COR-L47 (cell line): ENCODE measurements around the gene LEF1.
"Not testable (repeated sequence)": the region's sequence is repeated elsewhere in the genome, so short reads cannot be mapped to it uniquely, and the experiment has no call there.

Experiments
- DNase-seq: peaks from one replicate; lab custom pipeline; 2025; lab: John Stamatoyannopoulos, UW

Gene LEF1

DNA sequence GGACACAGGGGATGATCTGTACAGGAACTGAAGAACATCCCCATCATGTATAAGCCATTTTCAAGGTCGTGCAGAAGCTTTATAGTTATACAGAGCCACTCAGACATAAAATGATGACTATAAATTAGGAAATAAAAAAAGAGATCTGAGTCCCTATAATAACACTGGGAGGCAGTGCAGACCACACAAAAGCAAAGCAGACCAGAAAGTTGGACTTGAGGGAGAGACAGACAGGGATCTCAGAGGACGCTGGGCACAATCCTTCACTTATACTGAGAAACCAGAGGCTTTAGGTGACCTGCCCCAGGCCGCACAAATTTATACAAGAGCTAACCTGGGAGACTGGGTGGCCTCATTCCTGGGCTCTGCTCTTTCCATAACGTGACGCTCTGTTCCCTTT is 108.6 kb downstream of the LEF1 start:
- peak; percentile 16 for DNase-seq

DNA sequence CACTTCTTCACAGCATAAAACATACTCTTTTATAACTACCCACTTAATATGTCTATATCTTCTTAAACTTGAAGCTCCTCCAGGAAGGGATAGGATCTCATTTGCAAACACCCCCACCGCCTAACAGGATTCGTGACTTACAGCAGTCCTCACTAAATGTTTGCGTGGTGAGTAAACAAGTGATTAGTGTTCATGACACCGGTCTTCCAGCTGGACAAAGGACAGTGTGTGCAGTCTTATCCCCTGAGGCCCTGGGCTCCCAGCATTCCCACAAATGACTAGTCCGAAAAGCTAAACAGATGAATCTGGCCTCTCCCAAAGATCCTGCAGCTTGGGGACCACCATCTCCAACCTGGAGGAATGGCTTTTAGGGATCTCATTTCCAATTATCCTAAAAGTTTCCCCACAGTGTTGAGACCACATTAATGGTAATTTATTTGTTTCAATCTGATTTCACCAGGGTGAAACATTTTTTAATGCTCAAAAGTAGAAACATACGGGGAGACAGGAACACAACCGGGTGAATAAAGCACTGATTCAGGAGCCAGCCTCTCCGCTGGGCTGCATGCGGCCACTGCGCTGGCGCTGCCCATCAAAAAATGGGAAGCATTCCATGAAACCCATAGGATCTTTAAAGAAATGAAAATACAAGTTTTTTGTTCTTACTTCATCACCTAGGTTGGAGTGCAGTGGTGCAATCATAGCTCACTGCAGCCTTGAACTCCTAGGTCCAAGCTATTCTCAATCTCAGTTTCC is 109.9 kb downstream of the LEF1 start:
- peak; percentile 22 for DNase-seq

DNA sequence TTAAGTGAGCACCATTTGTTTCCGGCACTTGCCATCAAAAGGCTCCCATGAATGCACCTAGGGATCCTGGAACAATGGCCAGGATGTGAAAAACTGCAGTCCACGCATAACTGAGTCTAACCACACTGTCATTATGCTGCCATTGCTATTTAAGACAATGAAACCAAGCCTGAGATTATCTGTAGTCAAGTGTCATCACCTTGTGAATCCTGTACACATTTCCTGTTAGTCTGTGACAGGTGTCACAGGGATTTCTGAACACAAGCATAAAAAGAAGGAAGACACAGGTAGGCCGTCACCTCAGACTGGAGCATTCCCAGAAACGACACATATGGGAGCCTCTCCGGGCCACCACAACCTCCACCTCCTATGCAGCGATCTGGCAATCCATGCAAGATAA is 112.3 kb downstream of the LEF1 start:
- no peak for DNase-seq

DNA sequence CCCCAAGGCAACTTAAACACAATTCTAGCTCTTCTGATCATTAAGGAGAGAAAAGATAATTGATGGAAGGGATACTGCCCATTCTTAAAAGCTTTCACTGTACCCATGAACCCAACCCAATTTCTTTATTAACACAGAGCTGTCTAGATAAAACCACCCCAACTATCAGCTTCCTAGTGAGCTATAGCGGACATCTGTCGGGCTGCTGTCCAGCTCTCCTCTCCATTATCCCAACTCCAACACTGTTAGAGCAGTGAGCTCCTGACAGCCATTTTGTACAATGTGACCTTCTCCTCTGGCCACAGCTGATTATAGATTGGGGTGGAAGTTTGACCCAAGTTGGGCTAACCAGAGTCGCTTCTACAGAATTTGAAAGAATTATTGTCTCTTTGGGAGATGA is 112.9 kb downstream of the LEF1 start:
- no peak for DNase-seq

DNA sequence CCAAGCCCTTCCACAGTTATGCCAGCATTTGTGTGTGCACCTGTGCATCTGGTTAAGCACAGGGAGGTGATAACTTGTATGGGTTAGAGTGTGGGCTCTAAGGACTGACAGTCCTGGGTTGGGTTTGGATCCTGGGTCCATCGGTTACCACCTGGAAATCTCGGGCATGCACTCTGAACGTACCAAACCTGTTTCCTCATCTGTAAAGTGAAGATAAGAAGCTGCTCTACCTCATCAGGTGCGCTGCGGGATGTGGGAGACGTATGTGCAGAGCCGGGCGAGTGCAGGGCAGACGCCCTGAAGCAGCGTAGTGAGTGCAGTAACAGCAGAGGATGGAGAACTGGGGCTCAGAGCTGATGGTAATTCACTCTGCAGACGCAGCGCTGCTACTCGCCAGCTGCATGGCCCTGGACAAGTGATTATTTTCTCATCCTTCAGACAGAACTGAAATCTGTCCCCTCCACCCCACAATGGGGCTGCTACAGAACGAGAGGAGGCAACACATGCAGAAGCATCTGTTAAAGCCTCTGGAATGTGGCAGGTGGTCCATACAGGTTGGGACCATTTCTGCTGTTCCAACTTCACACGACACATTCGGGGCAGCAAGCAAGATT is 114.6 kb downstream of the LEF1 start:
- no peak for DNase-seq

DNA sequence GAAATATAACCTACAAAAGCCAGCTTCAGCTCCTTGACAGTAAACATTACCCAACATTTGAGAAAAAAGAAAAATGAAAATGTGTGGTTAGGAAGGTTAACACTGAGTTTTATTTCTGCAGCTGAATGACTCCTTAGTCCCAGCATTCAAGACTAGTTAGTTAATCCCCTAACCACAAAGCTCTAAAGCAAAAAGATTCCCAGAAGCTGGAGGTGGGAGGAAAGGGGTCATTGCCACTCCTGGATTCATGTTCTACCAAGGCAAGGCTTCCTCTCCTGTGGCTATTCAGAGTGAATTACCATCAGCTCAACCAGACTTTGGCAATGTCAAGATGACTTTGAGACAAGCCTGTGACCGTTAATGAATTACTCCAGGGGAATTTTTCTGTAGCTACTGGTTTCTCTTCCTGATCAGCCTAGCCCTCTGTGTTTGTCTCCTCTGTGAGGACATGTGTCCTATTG is 115.5 kb downstream of the LEF1 start:
- DNase-seq = no peak

DNA sequence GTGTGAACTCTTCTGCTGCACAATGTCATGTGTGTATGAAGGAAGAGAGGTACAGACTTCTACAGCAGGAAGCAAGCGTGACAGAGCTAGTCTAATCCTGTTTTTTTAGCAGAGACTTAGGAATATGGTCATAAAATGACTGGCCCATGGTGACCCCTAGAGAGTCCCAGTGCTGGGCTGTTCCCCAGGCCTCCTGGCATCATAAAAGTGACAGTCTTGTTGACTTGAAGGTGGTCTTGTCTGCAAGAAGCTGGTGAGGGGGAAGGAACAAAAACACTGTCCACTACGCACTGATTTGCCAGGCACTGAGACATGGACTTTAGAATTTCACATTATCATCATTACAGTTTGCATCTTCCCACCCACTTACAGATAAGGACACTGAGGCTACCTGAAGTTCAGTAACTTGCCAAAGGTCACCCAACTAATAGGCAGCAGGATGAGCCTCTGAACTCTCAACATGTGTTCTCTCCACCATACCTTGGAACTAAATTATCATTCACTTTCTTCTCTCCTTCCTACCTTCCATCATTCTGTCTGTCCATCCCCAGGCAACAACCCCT is 116.1 kb downstream of the LEF1 start:
- no peak for DNase-seq

DNA sequence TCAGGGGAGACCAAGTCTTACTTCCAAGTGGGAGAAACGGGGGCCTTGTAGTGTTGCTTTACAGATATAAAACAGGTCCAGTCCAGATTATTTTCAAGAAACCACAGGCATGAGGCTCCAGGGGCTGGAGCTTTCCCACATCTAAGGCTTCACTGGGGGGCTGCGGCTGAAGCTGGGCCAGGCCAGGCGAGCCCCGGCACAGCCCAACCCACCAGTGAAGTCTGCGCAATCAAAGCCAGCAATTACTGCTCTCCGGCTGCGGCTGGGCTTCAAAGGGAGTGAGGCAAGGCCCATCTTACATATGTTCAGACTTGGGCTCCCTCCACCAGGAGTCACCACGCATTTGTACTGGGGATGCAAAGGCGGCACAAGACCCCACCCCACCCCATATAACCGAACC is 117.4 kb downstream of the LEF1 start:
- no peak for DNase-seq

DNA sequence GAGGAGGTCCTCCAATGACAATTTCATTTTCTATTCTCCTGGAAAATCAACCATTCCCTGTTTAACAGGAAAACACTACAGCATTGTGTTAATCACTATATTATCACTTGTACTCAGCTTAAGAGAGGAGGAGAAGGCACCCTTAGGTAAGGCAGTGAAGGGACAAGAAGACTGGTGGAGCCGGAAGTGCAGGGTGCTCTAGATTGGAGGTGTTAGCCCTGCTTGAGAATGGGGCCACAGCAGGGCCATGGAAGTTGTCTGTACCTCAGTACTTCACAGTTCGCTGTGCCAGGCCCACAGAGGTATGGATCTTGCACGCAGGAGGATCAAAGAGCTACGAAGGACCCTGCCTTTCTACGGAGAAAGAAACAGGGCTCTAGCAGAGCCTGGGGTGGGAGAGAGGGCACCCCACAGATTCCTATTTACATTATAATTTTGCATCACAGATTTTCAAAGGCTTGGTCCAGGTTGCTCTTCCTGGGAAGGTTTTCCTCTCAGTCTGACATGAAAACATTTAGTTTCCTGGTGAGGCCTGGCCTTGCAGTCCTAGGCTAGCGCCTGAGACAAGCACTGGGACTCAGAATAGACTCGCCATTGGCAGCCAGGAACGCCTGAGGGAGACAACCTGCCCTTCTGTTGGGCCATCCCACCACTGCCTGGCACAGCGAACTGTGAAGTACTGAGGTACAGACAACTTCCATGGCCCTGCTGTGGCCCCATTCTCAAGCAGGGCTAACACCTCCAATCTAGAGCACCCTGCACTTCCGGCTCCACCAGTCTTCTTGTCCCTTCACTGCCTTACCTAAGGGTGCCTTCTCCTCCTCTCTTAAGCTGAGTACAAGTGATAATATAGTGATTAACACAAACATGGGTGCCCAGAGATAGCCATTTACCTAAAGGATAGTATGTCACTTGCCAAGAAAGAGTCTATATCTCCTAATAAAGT is 118.3 kb downstream of the LEF1 start:
- DNase-seq = not testable (repeated sequence)

DNA sequence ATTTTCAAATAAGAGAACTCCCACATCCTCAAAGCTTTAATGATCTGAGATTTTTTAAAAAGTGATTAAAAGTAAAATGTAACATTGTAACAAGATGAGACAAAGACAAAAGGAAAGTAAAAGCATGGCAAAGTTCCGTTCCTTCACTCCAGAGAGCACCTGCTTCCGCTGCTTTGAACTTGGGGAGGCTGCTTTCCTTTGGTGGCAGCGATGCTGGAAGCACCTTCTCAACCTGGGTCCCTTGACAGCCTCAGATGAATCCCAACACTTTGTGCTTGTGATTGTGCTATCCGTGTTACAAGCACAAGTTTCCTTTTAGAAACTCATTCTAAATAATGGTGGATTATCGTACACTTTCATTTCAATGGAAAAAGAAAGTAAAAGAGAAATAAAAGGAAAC is 119.3 kb downstream of the LEF1 start:
- DNase-seq = no peak

DNA sequence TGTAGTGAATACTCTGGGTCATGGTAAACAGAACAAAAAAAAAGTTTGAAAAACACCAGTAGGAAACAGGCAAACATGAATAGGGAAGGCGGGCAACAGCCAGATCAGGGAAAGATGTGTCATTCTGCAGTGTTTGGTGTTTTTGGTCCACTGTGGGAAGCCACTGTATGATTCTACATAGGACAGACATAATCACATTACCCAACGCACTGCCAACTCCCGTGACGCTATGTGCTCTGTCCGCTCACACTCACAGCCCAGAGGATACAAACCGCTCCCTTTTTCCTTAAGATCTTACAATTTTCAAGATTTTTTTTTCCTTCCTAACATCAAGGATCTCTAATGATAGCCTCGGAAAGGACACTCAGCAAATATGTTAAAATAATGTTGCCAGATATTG is 119.7 kb downstream of the LEF1 start:
- no peak for DNase-seq

DNA sequence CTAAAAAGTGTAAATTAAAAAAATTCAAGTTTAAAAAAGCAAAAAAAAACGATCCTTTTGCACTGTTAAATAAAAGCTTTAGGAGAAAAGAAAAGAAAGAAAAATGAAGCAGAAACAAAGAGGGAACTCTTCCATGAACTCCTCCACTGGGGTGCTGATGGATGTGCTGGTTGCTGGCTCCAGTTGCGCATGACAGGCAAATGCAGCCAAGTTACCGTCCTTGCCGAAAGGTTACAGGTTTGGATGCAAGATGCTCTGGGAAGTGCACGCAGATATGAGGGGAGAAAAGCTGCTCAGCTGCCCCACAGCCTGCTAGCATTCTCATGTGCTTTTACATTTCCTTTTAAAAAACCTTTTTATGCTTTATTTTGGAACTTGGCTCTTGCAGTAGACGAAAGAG is 120.6 kb downstream of the LEF1 start:
- no peak for DNase-seq

DNA sequence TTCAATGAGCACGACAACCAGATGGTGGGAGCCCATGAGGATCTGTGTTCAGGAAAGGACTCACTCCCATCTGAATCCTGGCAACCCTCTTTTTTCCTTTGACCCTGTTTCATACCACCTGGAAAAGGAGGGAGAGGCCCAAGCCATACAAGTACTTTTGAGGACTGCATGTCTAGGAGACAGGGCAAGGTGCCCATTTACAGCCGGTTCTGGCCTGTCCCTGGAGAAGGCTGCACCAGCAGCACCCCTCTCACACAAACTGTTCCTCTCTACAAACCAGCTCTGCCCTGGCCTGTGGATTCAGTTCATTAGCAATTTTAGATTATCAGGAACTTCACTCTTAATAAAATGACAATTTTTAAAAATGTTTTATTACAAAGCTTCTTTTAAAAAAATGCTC is 121.5 kb downstream of the LEF1 start:
- no peak for DNase-seq

DNA sequence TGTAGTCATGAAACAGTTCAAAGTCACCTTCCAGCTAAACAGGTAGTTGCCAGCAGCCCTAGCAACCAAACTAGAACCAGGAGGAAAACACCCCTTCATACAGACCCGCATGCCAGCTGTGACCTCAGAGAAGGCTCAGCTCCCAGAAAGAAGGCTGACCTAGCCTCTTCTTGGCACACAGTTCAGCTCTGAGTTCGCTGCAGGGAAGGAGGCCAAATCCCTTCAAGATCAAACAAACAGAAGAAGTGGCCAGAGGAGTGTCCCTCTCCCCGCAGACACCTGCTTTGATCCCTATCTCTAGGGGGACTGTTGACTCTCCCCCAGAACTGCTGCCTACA is 123.1 kb downstream of the LEF1 start:
- no peak for DNase-seq

DNA sequence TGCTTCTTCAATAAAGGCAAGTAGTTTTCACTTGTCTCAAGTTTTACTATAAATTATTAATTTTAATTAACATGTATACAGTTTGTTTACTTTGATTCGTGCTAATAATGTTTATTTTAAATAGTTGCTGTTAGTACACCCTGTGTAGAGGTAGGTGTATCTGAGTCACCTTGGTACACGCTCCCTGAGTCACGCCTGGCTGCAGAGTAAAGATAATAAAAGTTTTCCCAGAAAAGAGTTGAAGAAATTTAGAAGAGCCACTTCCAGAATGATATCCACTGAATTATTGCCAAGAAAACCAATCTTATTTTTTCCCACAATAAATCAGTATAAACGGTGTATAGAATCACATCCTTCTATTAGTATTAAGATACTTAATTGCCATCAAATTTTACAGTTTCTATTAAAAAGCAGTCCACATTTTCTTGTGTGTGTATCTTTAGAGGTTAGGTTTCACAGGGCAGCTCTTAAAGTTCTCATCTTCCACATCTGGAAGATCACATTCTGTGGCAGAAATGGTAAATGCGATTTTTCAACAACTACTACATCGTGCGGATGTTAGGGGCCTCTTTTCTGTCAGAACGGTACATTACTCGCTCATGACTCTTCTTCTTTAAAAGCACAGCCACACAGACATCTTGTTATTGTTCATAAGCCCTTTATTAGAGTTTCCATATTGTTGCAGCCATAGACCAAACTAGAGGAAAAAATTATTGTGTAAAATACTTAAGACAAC is 123.6 kb downstream of the LEF1 start:
- no peak for DNase-seq

DNA sequence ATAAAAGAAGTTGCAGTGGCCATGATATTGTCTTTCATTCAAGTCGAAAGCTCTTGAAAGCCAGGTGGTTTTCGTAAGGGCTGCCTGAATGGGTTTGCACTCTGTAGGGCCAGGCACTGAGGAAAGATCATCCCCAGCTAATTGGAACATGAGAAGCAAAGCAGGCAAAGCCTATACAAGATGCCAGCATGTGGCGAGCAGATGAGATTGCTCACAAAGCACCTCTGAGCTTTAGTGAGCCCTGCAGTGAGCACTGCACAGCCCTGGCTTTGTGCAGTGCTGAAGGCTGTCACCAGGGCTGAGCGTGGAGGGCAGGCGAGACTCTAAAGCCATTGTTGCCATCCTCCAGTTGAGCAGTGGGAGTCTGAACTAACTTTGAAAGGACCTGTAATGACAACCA is 125.2 kb downstream of the LEF1 start:
- DNase-seq = no peak

DNA sequence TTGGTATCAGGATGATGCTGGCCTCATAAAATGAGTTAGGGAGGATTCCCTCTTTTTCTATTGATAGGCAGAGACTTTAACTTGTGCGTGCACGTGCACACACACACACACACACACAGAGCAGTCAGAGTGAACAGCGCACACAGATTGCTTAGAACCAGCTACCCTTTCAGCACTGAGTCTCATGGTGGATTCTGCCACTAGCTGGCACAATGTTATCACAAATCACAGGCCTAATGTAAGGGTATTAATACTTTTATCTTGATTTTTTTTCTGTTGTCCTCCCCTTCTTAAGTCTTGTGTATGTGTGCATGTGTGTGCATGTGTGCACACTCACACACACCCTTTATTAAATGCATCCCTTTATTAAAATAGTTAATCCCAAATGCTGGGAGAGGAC is 125.8 kb downstream of the LEF1 start:
- DNase-seq = no peak

DNA sequence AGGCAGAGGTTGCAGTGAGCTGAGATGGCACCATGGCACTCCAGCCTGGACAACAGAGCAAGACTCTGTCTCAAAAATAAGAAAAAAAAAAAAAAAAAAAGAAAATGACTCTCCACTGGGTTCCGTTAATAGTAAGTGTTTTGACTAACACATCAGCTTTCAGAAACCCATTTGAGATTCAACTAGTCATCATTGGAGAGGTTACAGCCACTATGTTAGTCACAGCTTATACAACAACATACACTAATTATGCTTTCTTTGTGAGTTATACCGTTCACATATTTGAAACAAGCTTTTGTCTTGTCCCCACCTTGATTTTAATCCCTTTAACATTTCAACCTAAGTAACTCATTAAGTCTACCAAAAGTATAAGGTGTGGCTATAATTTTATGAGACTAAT is 130.8 kb downstream of the LEF1 start:
- no peak for DNase-seq

DNA sequence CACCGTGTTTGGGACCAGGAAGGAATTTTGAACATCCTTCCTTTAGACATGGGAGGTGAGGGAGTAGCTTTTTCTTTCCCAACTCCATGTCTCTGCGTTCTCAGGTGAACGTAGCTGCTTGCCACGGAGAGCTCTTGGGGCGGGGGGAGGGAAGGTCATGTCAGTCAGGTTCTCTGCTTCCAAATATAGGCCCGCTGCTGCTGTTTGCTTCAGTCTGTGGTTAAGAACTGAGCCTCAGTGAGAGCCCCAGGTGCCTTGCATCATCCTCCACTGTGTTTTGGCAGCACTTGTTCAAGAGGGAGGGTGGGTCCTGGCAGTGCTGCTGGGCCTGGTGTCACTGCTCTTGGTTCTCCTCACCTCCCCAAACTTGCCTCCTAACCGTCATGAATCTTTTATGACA is 132.5 kb downstream of the LEF1 start:
- no peak for DNase-seq

DNA sequence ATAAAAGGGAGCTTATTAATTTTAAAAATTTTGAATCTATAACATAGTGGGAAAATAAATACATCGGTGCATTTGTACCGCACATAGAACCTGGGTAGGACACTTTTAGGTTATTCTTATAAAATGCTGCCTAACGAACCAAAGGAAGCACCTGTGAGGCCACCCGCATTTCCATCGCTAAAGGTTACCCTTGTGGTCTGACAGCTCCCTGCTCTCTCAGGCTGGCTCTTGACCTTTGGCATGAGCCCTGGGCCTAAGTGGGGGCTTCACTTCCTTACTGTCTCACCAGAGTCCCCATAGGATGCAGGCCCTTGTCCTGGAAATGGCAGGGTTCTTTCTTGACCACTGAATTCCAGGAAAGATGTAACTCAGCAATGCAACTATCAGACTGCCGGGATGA is 133.0 kb downstream of the LEF1 start:
- DNase-seq = no peak

DNA sequence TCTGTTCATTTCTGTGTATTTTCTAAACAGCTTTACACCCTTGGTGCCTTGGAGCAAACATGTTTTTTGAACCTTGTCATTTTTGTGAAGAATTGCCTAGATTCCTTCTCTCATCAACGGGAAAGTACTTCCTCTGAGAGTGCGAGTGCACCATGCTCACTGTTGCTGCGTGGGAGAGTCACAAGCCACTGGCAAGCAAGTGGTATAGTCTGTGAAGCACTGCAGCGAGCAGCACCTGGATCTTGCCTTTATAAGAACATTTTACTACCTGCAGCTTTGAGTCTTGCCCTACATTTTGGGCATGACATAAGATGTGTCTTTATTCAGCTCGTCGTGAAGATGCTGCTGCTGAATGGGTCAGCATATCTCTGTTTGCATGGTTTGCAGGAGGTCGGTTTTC is 134.2 kb downstream of the LEF1 start:
- DNase-seq = no peak

DNA sequence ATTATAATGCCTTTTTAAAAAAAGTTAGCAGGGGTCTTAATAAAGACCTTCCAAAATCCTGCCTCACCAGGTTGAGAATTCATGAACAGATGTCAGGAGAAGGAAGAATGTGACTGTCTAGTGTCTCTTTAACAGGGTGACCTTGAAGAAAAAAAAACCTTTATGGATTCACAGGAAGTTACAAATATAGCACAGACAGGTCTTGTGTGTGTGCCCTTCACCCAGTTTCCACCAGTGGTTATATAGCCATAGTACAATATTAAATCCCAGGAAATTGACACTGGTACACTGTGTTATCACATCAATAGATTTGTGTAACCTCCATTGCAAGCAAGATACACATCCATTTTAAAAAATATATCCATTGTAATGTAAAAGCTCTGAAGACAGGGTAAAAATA is 135.4 kb downstream of the LEF1 start:
- DNase-seq = no peak
